Fibroblast of villous mesenchyme (primary cell): ENCODE measurements around the gene HSD17B8. TPM values are rescaled to one million over a fixed set of nuclear protein-coding genes. Genes with fewer than 3 reads are reported as not detected.
A peak's percentile ranks its signal among the peaks of the same experiment; 100 is the strongest.

Source experiments
- DNase-seq: peaks from one replicate; pipeline ENCODE4 v3.0.0-alpha.2; 2010; ENCODE audit warnings: low read depth
- H3K4me3 ChIP-seq: 2 replicates; pipeline ENCODE4 v1.5.1; 2011; ENCODE audit warnings: low read depth, mild to moderate bottlenecking, low read length
- CTCF ChIP-seq: IDR thresholded peaks from 2 replicates; pipeline ENCODE4 v1.5.1; 2012; ENCODE audit warnings: low read depth, mild to moderate bottlenecking, low read length; ENCODE audit not compliant: insufficient read depth
- total RNA-seq: library from RNA; depleted of rRNA; stranded (reverse); fragments of >200 nt; gene quantifications from 2 replicates; pipeline ENCODE4 v1.2.3, GENCODE V29; 2012

Gene HSD17B8
- total RNA-seq, 1 donor = 4.7 TPM

- no peak overlapping the region for H3K4me3 ChIP-seq
- TF ChIP-seq CTCF = no peak
- no peak for DNase-seq
Observed at GRCh38 chr6:33191383-33192104, 12.9 kb upstream of the HSD17B8 start.

GRCh38 chr6:33192105-33192646 lies 12.3 kb upstream of the HSD17B8 start, which contains the start of gene COL11A2:
Gene COL11A2 (minus strand): TSS chr6:33192467. CDS start chr6:33192240, 227 bp downstream.
- no peak for TF ChIP-seq CTCF
- peak within 1 kb of the TSS; percentile 43 for H3K4me3 ChIP-seq
- DNase-seq = no peak

GRCh38 chr6:33192671-33193602 lies 11.5 kb upstream of the HSD17B8 start:
- TF ChIP-seq CTCF = no peak
- DNase-seq = no peak
- H3K4me3 ChIP-seq = peak overlapping the region; percentile 43

- TF ChIP-seq CTCF = no peak
- no peak for DNase-seq
- H3K4me3 ChIP-seq = no peak overlapping the region
Observed at GRCh38 chr6:33193619-33194018, 10.8 kb upstream of the HSD17B8 start.

GRCh38 chr6:33194431-33194979 lies 9.9 kb upstream of the HSD17B8 start:
- TF ChIP-seq CTCF = no peak
- DNase-seq = no peak
- H3K4me3 ChIP-seq = no peak overlapping the region

- H3K4me3 ChIP-seq = no peak overlapping the region
- no peak for TF ChIP-seq CTCF
- no peak for DNase-seq
Observed at GRCh38 chr6:33195304-33196165, 8.9 kb upstream of the HSD17B8 start.
